Activated naive CD8-positive, alpha-beta T cell treated with anti-CD3 and anti-CD28 coated beads for 36 hours (primary cell): ENCODE data around the gene ID1. TPM values are rescaled to one million over a fixed set of nuclear protein-coding genes. Genes with fewer than 3 reads are reported as not detected.
A peak's percentile ranks its signal among the peaks of the same experiment; 100 is the strongest.
"Not testable (repeated sequence)": the region's sequence is repeated elsewhere in the genome, so short reads cannot be mapped to it uniquely, and the experiment has no call there.

Experiments
- DNase-seq: peaks from one replicate; pipeline ENCODE4 v3.0.0; 2021
- H3K27ac Mint-ChIP-seq: one replicate; pipeline ENCODE4 v1.8.0; 2022; ENCODE audit warnings: mild to moderate bottlenecking, moderate library complexity, mixed read lengths
- H3K27me3 Mint-ChIP-seq: one replicate; pipeline ENCODE4 v1.8.0; 2022; ENCODE audit warnings: mild to moderate bottlenecking, mixed read lengths
- H3K36me3 Mint-ChIP-seq: one replicate; pipeline ENCODE4 v1.8.0; 2021; ENCODE audit warnings: mild to moderate bottlenecking, mixed read lengths
- H3K4me1 Mint-ChIP-seq: one replicate; pipeline ENCODE4 v1.8.0; 2021; ENCODE audit warnings: mixed read lengths
- H3K4me3 Mint-ChIP-seq: one replicate; pipeline ENCODE4 v1.8.0; 2022; ENCODE audit warnings: mild to moderate bottlenecking, moderate library complexity, mixed read lengths
- H3K9me3 Mint-ChIP-seq: one replicate; pipeline ENCODE4 v1.8.0; 2022; ENCODE audit warnings: mixed read lengths
- total RNA-seq, 2 experiments: library from RNA; stranded (reverse); gene quantifications; one replicate each; pipeline ENCODE4 v1.2.3, GENCODE V29; 2021

ID1 gene
- total RNA-seq, 2 experiments from 2014 or later = 0.36 to 0.37 TPM

- Mint-ChIP-seq H3K4me3 (no peak overlapping the region), H3K4me1 (peaks cover 4% of the 10 kb centered on the region), H3K36me3 (no peaks in the 10 kb centered on the region), H3K27ac (no peak overlapping the region), H3K9me3 (peaks cover 1% of the 10 kb centered on the region), H3K27me3 (no peaks in the 10 kb centered on the region)
- no peak for DNase-seq
Observed at GRCh38 chr20:31632548-31633338, 27.7 kb downstream of the ID1 start.

DNA sequence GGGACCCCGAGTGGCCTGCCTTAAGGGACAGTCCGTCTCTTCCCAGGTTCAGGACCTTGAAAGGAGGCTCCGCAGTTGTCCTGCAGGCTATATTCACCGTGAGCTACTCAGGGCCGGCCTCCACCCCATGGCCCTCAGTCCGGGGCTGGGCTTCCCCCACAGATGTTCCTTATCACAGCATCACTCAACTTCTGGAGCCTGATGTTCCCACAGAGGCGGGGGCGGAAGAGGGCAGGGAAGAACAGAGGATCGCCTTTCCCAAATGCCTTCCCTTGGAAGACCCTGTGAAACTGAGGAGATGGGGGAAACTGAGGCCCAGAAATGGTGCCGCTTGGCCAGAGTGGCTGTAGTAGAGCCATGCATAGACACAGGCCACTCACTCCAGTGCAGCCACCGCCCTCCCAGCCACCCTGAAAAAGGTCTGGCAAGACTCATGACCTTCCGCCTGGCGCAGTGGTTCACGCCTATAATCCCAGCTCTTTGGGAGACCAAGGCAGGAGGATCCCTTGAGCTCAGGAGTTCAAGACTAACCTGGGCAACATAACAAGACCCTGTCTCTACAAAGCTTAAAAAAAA lies 28.3 kb downstream of the ID1 start:
- Mint-ChIP-seq H3K4me1 (peaks cover 4% of the 10 kb centered on the region), H3K27me3 (peaks cover 4% of the 10 kb centered on the region), H3K36me3 (no peaks in the 10 kb centered on the region), H3K9me3 (no peaks in the 10 kb centered on the region), H3K4me3 (no peak overlapping the region), H3K27ac (no peak overlapping the region)
- DNase-seq = no peak

DNA sequence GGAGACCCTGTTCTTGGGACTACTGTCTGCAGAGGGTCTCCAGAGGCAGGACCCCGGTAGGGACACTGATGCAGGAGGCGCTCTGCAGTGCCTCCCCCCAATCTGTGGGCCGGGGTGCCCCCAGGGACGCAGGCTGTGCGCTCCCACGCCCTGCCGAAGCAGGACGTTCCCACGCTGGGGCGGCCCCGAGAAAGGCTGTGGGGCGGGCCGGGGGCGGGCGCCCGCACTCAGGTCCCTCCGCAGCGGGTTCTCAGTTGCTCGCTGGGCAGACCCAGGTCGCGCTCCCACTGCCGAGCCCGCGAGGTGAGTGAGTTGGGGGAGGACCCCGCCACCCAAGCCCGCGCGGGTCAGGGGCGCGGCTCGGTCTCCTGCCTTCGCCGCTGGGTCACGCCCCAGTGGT lies 32.6 kb downstream of the ID1 start, which contains the start of gene COX4I2:
TSS of gene COX4I2 (plus strand) at position 253 of the 400 bp plus-strand sequence. CDS start 1,106 bp downstream, outside the sequence.
- H3K27ac Mint-ChIP-seq = no peak within 1 kb of the TSS

DNA sequence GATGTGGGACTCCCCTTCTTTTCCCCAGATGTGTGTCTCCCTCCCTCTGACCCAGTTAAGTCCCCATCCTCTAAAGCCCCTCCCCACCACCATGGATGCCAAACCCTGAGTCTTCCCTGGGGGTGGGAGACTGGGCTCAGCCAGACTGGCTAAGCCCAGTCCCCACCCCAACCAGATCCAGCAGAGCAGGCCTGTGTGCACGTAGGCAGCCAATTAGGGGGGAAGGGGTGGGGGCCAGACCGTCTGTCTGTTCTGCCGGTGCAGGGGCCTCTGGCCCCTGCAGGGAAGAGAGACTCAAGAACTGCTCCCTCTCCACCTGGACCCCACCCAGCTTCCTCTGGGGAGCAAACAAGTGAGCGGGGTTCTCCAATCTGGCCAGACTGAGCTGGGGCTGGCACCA lies 33.2 kb downstream of the ID1 start:
- DNase-seq = no peak
- Mint-ChIP-seq H3K4me3 (no peak overlapping the region), H3K4me1 (peaks cover 17% of the 10 kb centered on the region), H3K36me3 (no peaks in the 10 kb centered on the region), H3K9me3 (no peaks in the 10 kb centered on the region), H3K27ac (no peak overlapping the region), H3K27me3 (peaks cover 18% of the 10 kb centered on the region)

More for the DNA sequence above, 32.6 kb downstream of the ID1 start, which contains the start of gene COX4I2:
- H3K9me3 Mint-ChIP-seq = no peaks in the 10 kb centered on the region
- no peak within 1 kb of the TSS for H3K4me3 Mint-ChIP-seq
- no peak for DNase-seq
- H3K4me1 Mint-ChIP-seq = peaks cover 12% of the 10 kb centered on the region
- H3K36me3 Mint-ChIP-seq = no peaks in the 10 kb centered on the region
- peaks cover 18% of the 10 kb centered on the region for H3K27me3 Mint-ChIP-seq

DNA sequence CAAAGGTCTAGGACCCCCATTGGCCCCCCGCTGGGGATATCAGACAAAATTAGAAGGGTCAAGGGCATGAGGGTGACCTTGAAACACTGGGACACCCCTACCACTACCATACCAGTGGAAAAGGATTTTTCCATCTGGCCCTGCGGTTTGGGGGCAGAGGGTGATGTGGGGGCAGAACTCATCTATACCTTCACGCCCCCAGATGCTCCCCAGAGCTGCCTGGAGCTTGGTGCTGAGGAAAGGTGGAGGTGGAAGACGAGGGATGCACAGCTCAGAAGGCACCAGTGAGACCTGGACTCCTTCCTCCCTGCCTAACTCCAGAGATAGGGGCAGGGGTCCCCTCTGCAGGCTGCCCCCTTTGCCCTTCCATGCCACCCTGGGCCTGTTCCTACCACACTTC lies 33.7 kb downstream of the ID1 start:
- no peak overlapping the region for H3K4me3 Mint-ChIP-seq
- H3K27me3 Mint-ChIP-seq = peaks cover 18% of the 10 kb centered on the region
- no peaks in the 10 kb centered on the region for H3K9me3 Mint-ChIP-seq
- no peak for DNase-seq
- H3K27ac Mint-ChIP-seq = no peak overlapping the region
- peaks cover 17% of the 10 kb centered on the region for H3K4me1 Mint-ChIP-seq
- H3K36me3 Mint-ChIP-seq = no peaks in the 10 kb centered on the region

- DNase-seq = no peak
- H3K4me1 Mint-ChIP-seq = peaks cover 17% of the 10 kb centered on the region
- H3K36me3 Mint-ChIP-seq = no peaks in the 10 kb centered on the region
- H3K9me3 Mint-ChIP-seq = no peaks in the 10 kb centered on the region
- H3K4me3 Mint-ChIP-seq = no peak overlapping the region
- H3K27ac Mint-ChIP-seq = no peak overlapping the region
- H3K27me3 Mint-ChIP-seq = peaks cover 18% of the 10 kb centered on the region
Observed at GRCh38 chr20:31640259-31640658, 35.2 kb downstream of the ID1 start.

DNA sequence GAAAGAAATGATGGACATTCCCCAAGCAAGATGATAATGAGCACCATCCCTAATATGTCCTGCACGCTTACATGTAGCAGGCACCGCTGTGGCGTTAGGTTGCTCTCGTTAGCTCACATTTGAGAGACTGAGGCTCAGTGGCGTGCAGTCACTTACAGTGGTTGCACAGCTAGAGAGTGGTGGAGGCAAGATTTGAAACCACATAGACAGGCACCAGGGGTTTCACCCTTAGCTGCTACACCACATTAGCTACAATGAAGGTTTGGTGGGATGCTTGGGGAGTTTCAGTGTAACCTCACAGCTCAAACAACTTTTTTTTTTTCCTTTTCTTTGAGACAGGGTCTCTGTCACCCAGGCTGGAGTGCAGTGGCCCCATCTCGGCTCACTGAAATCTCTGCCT lies 36.3 kb downstream of the ID1 start:
- no peaks in the 10 kb centered on the region for H3K9me3 Mint-ChIP-seq
- no peaks in the 10 kb centered on the region for H3K36me3 Mint-ChIP-seq
- no peak overlapping the region for H3K27ac Mint-ChIP-seq
- no peak overlapping the region for H3K4me3 Mint-ChIP-seq
- DNase-seq = peak; percentile 26
- H3K4me1 Mint-ChIP-seq = peaks cover 17% of the 10 kb centered on the region
- peaks cover 21% of the 10 kb centered on the region for H3K27me3 Mint-ChIP-seq

- no peak overlapping the region for H3K27ac Mint-ChIP-seq
- H3K4me1 Mint-ChIP-seq = peaks cover 17% of the 10 kb centered on the region
- no peaks in the 10 kb centered on the region for H3K36me3 Mint-ChIP-seq
- no peaks in the 10 kb centered on the region for H3K9me3 Mint-ChIP-seq
- peaks cover 21% of the 10 kb centered on the region for H3K27me3 Mint-ChIP-seq
- no peak overlapping the region for H3K4me3 Mint-ChIP-seq
- no peak for DNase-seq
Observed at GRCh38 chr20:31642837-31643236, 37.7 kb downstream of the ID1 start.

DNA sequence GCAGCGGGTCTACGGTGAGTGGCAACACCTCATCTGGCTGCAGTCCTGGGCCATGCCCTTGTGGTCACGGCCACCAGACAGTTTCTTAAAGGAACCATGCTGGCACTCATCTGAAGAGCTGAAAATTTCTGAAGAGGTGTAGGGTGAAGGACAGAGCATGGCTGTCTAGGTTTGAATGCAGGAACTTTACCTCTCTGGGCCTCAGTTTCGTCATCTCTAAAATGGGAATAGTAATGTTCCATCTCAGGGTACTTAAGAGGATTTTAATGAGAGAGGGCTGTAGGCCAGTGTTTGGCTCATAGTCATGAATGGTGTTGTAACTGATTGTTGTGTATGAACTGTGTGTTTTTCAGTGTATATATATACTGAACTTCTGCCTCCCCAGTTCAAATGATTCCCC lies 38.4 kb downstream of the ID1 start:
- Mint-ChIP-seq H3K4me1 (peaks cover 17% of the 10 kb centered on the region), H3K36me3 (no peaks in the 10 kb centered on the region), H3K9me3 (no peaks in the 10 kb centered on the region), H3K27ac (no peak overlapping the region), H3K27me3 (peaks cover 16% of the 10 kb centered on the region), H3K4me3 (no peak overlapping the region)
- no peak for DNase-seq

GRCh38 chr20:31644701-31645100 lies 39.6 kb downstream of the ID1 start:
- H3K4me1 Mint-ChIP-seq = peaks cover 17% of the 10 kb centered on the region
- no peak overlapping the region for H3K4me3 Mint-ChIP-seq
- H3K27me3 Mint-ChIP-seq = peaks cover 11% of the 10 kb centered on the region
- no peak for DNase-seq
- H3K9me3 Mint-ChIP-seq = no peaks in the 10 kb centered on the region
- H3K36me3 Mint-ChIP-seq = no peaks in the 10 kb centered on the region
- no peak overlapping the region for H3K27ac Mint-ChIP-seq

DNA sequence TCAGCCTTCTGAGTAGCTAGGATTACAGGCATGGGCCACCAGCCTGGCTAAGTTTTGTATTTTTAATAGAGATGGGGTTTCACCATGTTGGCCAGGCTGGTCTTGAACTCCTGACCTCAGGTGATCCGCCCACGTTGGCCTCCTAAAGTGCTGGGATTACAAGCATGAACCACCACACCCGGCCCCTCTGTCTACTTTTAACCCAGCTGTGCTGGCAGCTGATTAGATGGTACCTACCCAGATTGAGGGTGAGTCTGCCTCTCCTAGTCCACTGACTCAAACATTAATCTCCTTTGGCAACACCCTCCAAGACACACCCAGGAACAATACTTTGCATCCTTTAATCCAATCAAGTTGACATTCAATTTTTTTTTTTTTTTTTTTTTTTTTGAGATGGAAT lies 43.0 kb downstream of the ID1 start:
- not testable (repeated sequence) for H3K9me3 Mint-ChIP-seq, H3K4me3 Mint-ChIP-seq, H3K36me3 Mint-ChIP-seq, DNase-seq, H3K27me3 Mint-ChIP-seq, H3K4me1 Mint-ChIP-seq, H3K27ac Mint-ChIP-seq

DNA sequence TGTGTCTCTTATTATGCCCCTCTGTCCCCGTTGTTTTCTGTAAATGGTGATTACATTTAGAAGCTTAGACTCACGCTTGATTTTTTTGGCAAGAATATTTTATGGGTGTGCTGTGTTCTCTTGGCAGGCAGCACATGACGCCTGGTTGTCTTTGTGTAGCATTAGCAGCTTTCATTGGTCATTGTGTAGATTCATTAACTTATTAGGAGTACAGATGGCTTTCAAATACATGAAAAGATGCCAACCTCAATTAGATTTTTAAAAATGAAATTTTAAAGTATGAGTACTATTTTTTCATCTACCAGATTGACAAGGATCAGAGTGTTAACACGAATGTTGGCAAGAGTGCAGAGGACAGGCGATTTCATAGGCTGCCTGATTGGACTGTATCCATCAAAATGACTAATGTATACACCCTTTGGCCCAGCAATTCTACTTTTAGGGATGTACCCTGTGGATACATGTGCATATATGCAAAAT lies 47.9 kb downstream of the ID1 start:
- Mint-ChIP-seq H3K4me3 (no peak overlapping the region), H3K9me3 (no peaks in the 10 kb centered on the region), H3K4me1 (no peaks in the 10 kb centered on the region), H3K27me3 (peaks cover 3% of the 10 kb centered on the region), H3K27ac (no peak overlapping the region), H3K36me3 (no peaks in the 10 kb centered on the region)
- DNase-seq = no peak

DNA sequence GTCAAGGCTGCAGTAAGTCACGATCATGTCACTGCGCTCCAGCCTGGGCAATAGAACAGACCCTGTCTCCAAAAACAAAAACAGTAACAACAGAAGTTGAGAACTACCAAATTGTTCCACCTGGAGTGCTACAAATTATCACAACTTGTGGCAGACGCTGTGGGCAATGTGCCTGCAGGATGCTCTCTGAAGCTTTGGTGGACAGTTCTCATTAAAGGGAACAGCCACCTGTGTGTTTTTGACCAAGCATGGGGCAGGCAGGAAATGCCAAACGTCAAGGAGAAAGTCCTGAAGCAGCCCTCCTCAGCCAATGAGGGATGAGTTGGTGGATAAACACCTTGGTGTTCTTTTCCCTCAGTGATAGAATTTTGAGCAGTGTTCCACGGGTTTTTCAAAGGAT lies 48.5 kb downstream of the ID1 start:
- Mint-ChIP-seq H3K9me3 (no peaks in the 10 kb centered on the region), H3K36me3 (no peaks in the 10 kb centered on the region), H3K27me3 (peaks cover 3% of the 10 kb centered on the region), H3K4me3 (no peak overlapping the region), H3K27ac (no peak overlapping the region), H3K4me1 (no peaks in the 10 kb centered on the region)
- DNase-seq = no peak

GRCh38 chr20:31654534-31654933 lies 49.4 kb downstream of the ID1 start:
- Mint-ChIP-seq H3K4me3 (no peak overlapping the region), H3K9me3 (no peaks in the 10 kb centered on the region), H3K27ac (no peak overlapping the region), H3K36me3 (no peaks in the 10 kb centered on the region), H3K4me1 (peaks cover 1% of the 10 kb centered on the region), H3K27me3 (peaks cover 3% of the 10 kb centered on the region)
- no peak for DNase-seq
